Esophagus squamous epithelium (tissue), 5 donors: ENCODE measurements around the gene FAM185A. TPM values are rescaled to one million over a fixed set of nuclear protein-coding genes. Genes with fewer than 3 reads are reported as not detected.
"Not testable (repeated sequence)": the region's sequence is repeated elsewhere in the genome, so short reads cannot be mapped to it uniquely, and the experiment has no call there.

ENCODE experiments used
- DNase-seq: peaks from one replicate; lab custom pipeline; 2025; lab: John Stamatoyannopoulos, UW
- H3K27ac ChIP-seq, 4 donors: fragments of 200-600 bp; sonication (generic); one replicate each; pipeline ENCODE4 v1.5.1; 2016 to 2019; ENCODE audit warnings: mild to moderate bottlenecking in 1 of 4
- H3K27me3 ChIP-seq, 4 donors: fragments of 200-600 bp; sonication (generic); 1 replicate in 3 of 4; 2 replicates in 1 of 4; pipeline versions ENCODE4 v1.5.1 to v1.6.0; 2017 to 2021; ENCODE audit warnings: antibody characterized with exemption in 1 of 4
- H3K36me3 ChIP-seq, 3 donors: fragments of 200-600 bp; sonication (generic); one replicate each; pipeline ENCODE4 v1.5.1; 2016 to 2019
- H3K4me1 ChIP-seq, 3 donors: fragments of 200-600 bp; sonication (generic); one replicate each; pipeline ENCODE4 v1.5.1; 2017 to 2019
- H3K4me3 ChIP-seq, 4 donors: fragments of 200-600 bp; sonication (generic); 1 replicate in 3 of 4; 2 replicates in 1 of 4; pipeline ENCODE4 v1.5.1; 2016 to 2019; ENCODE audit warnings: mild to moderate bottlenecking in 2 of 4, moderate library complexity in 1 of 4
- H3K9me3 ChIP-seq, 3 donors: fragments of 200-600 bp; sonication (generic); one replicate each; pipeline ENCODE4 v1.5.1; 2016 to 2019
- CTCF ChIP-seq, 6 experiments: fragments of 450-650 bp in 4 of 6; fragments of 200-600 bp in 2 of 6; sonication (generic) in 2 of 6; IDR thresholded peaks; one replicate each; pipeline ENCODE4 v1.5.1; 2016 to 2019; ENCODE audit warnings: antibody characterized with exemption in 6 of 6, mild to moderate bottlenecking in 4 of 6, moderate library complexity in 4 of 6
- POLR2A ChIP-seq, 4 donors: fragments of 450-650 bp; IDR thresholded peaks; one replicate each; pipeline ENCODE4 v1.6.1; 2017; ENCODE audit warnings: antibody characterized with exemption in 4 of 4, mild to moderate bottlenecking in 4 of 4, moderate library complexity in 3 of 4
- WGBS, 2 donors: methylation state at CpG; one replicate each; pipeline ENCODE4 v1.1.5; 2018; 5-methylcytosine and 5-hydroxymethylcytosine counted together
- intact Hi-C: fragments of 100-400 bp; cut with DNase I; formaldehyde crosslinking; loops from one replicate; pipeline ENCODE4 v1.15.0; 2022
- total RNA-seq, 4 donors: library from RNA; depleted of rRNA; stranded (reverse); fragments of >200 nt; gene quantifications; one replicate each; pipeline ENCODE4 v1.1.0, GENCODE V29; 2016
- donor health status: DM: yes; HTN: yes; CAD: no.

Gene FAM185A
- total RNA-seq, result 10 to 100 TPM in 2 of 4 donors, 1 to 10 TPM in 2; 8.5 to 16.3 (median 11.7) TPM

- H3K36me3 ChIP-seq, H3K27me3 ChIP-seq, H3K9me3 ChIP-seq, intact Hi-C loops: not testable (repeated sequence)
- Histone ChIP-seq H3K27ac (peak within 1 kb of the TSS; percentile 78 to 82 (median 80)), H3K4me3 (peak within 1 kb of the TSS; percentile 54 to 81 (median 58)), H3K4me1 (peaks cover 0 to 22% (median 16%) of the 10 kb centered on the region in 3 donors)
- peak; percentile 97 for DNase-seq
- 0% methylated on average over 13 to 20 of the region's 47 CpGs for WGBS, 2 donors
- peak in 1 of 4 donors; percentile 42 for TF ChIP-seq POLR2A (IDR thresholded peaks at IDR 0.05)
- peak in 1 of 6 experiments; percentile 7 for TF ChIP-seq CTCF (IDR thresholded peaks at IDR 0.05)
These were observed at the start of gene FAM185A for GRCh38 chr7:102748605-102749444. FAM185A (plus strand) TSS chr7:102748999; CDS start chr7:102749208, 209 bp downstream.

- H3K36me3 ChIP-seq, H3K9me3 ChIP-seq, H3K4me3 ChIP-seq, H3K4me1 ChIP-seq, H3K27me3 ChIP-seq, H3K27ac ChIP-seq, intact Hi-C loops, DNase-seq: not testable (repeated sequence)
- WGBS, 2 donors, result 17 to 21% methylated on average over 5 of the region's 5 CpGs
These were observed 35.6 kb upstream of the FAM185A start for GRCh38 chr7:102713011-102713690.

GRCh38 chr7:102713691-102714080 lies 35.1 kb upstream of the FAM185A start:
- H3K36me3 ChIP-seq, DNase-seq, H3K9me3 ChIP-seq, H3K4me3 ChIP-seq, H3K27ac ChIP-seq, intact Hi-C loops, H3K4me1 ChIP-seq, H3K27me3 ChIP-seq: not testable (repeated sequence)
- no CpG with 5 or more reads among the region's 1 CpG for WGBS, 2 donors

GRCh38 chr7:102714774-102715522 lies 33.9 kb upstream of the FAM185A start:
- H3K4me3 ChIP-seq, H3K36me3 ChIP-seq, DNase-seq, H3K4me1 ChIP-seq, intact Hi-C loops, H3K9me3 ChIP-seq, H3K27me3 ChIP-seq, H3K27ac ChIP-seq: not testable (repeated sequence)
- WGBS, 2 donors, result 11 to 50% methylated on average over 1 to 5 of the region's 6 CpGs

- WGBS, 2 donors, result 36 to 39% methylated on average over 2 of the region's 3 CpGs
- H3K27me3 ChIP-seq, H3K9me3 ChIP-seq, H3K27ac ChIP-seq, DNase-seq, H3K36me3 ChIP-seq, H3K4me1 ChIP-seq, intact Hi-C loops, H3K4me3 ChIP-seq: not testable (repeated sequence)
These were observed 33.1 kb upstream of the FAM185A start for GRCh38 chr7:102715718-102716117.

GRCh38 chr7:102718491-102718890 lies 30.3 kb upstream of the FAM185A start:
- DNase-seq, H3K36me3 ChIP-seq, H3K27me3 ChIP-seq, H3K9me3 ChIP-seq, intact Hi-C loops, H3K4me1 ChIP-seq, H3K27ac ChIP-seq, H3K4me3 ChIP-seq: not testable (repeated sequence)

GRCh38 chr7:102726170-102726569 lies 22.6 kb upstream of the FAM185A start:
- 88 to 96% methylated on average over 5 of the region's 5 CpGs for WGBS, 2 donors
- H3K27me3 ChIP-seq, intact Hi-C loops, H3K4me1 ChIP-seq, H3K9me3 ChIP-seq, H3K36me3 ChIP-seq, H3K4me3 ChIP-seq, DNase-seq, H3K27ac ChIP-seq: not testable (repeated sequence)

GRCh38 chr7:102729670-102730069 lies 19.1 kb upstream of the FAM185A start:
- WGBS, 2 donors, result 78 to 88% methylated on average over 1 to 2 of the region's 2 CpGs
- H3K27me3 ChIP-seq, H3K36me3 ChIP-seq, DNase-seq, intact Hi-C loops, H3K4me3 ChIP-seq, H3K4me1 ChIP-seq, H3K27ac ChIP-seq, H3K9me3 ChIP-seq: not testable (repeated sequence)

GRCh38 chr7:102730431-102730830 lies 18.4 kb upstream of the FAM185A start:
- H3K9me3 ChIP-seq, H3K27ac ChIP-seq, DNase-seq, intact Hi-C loops, H3K4me1 ChIP-seq, H3K4me3 ChIP-seq, H3K27me3 ChIP-seq, H3K36me3 ChIP-seq: not testable (repeated sequence)
- WGBS, 2 donors, result 64 to 100% methylated on average over 2 of the region's 3 CpGs

- H3K27me3 ChIP-seq, DNase-seq, H3K36me3 ChIP-seq, H3K9me3 ChIP-seq, H3K4me1 ChIP-seq, H3K4me3 ChIP-seq, intact Hi-C loops: not testable (repeated sequence)
- peak overlapping the region in 2 of 4 donors; percentile 6 to 21 for H3K27ac ChIP-seq
- WGBS, 2 donors, result 20 to 21% methylated on average over 2 of the region's 4 CpGs
These were observed 6.6 kb upstream of the FAM185A start for GRCh38 chr7:102742002-102742771.

GRCh38 chr7:102743861-102744260 lies 4.9 kb upstream of the FAM185A start:
- H3K27ac ChIP-seq, DNase-seq, intact Hi-C loops, H3K36me3 ChIP-seq, H3K4me3 ChIP-seq, H3K9me3 ChIP-seq, H3K4me1 ChIP-seq, H3K27me3 ChIP-seq: not testable (repeated sequence)
- WGBS, 2 donors, result 60% methylated on average over 1 to 2 of the region's 9 CpGs
